ENCODE results near the gene SNX20.

SNX20 gene

GRCh38 chr16:50679266-50679665 is 1.8 kb downstream of the SNX20 start:
- no peak for DNase-seq

- no peak for DNase-seq
Measured at GRCh38 chr16:50678531-50678930, 2.6 kb downstream of the SNX20 start.

GRCh38 chr16:50677351-50677750 is 3.8 kb downstream of the SNX20 start:
- DNase-seq = no peak

- no peak for DNase-seq
Measured at GRCh38 chr16:50676684-50677225, 4.4 kb downstream of the SNX20 start.

GRCh38 chr16:50675686-50676610 is 5.2 kb downstream of the SNX20 start:
- no peak for DNase-seq

GRCh38 chr16:50674831-50675230 is 6.3 kb downstream of the SNX20 start:
- no peak for DNase-seq

- no peak for DNase-seq
Measured at GRCh38 chr16:50673496-50674275, 7.4 kb downstream of the SNX20 start.

- no peak for DNase-seq
Measured at GRCh38 chr16:50671644-50672260, 9.4 kb downstream of the SNX20 start.

GRCh38 chr16:50670476-50670875 is 10.6 kb downstream of the SNX20 start:
- DNase-seq = no peak

- DNase-seq = no peak
Measured at GRCh38 chr16:50669741-50670140, 11.4 kb downstream of the SNX20 start.

- no peak for DNase-seq
Measured at GRCh38 chr16:50668368-50669008, 12.6 kb downstream of the SNX20 start.

GRCh38 chr16:50667497-50668367 is 13.4 kb downstream of the SNX20 start:
- no peak for DNase-seq

- no peak for DNase-seq
Measured at GRCh38 chr16:50666658-50667496, 14.2 kb downstream of the SNX20 start.

GRCh38 chr16:50665128-50665878 is 15.8 kb downstream of the SNX20 start:
- DNase-seq = peak; percentile 54

- no peak for DNase-seq
Measured at GRCh38 chr16:50664270-50664669, 16.8 kb downstream of the SNX20 start.

GRCh38 chr16:50662306-50662940 is 18.7 kb downstream of the SNX20 start:
- DNase-seq = no peak

- DNase-seq = no peak
Measured at GRCh38 chr16:50659806-50660205, 21.3 kb downstream of the SNX20 start.

- DNase-seq = no peak
Measured at GRCh38 chr16:50657241-50657640, 23.9 kb downstream of the SNX20 start.

GRCh38 chr16:50655558-50656055 is 25.5 kb downstream of the SNX20 start:
- DNase-seq = no peak
